Measurements from ENCODE around the gene SCAF1.
"Not testable (repeated sequence)": the region's sequence is repeated elsewhere in the genome, so short reads cannot be mapped to it uniquely, and the experiment has no call there.

Gene SCAF1

DNA sequence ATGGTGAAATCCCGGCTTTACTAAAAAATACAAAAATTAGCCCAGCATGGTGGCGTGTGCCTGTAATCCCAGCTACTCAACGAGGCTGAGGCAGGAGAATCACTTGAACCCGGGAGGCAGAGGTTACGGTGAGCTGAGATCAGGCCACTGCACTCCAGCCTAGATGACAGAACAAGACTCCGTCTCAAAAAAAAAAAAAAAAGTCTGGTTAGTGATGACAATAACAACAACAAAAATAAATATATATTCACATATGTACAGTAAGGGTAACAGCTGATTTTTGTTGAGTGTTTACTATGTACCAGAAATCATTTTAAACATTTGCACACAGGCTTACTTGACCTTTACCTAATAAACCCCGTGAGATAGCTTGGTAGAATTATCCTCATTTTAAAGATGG is 25.1 kb upstream of the SCAF1 start:
- no peak for DNase-seq

- not testable (repeated sequence) for DNase-seq
Observed at GRCh38 chr19:49617860-49618259, 24.1 kb upstream of the SCAF1 start.

GRCh38 chr19:49624967-49625910 is 16.8 kb upstream of the SCAF1 start:
- no peak for DNase-seq

GRCh38 chr19:49626226-49626625 is 15.8 kb upstream of the SCAF1 start:
- DNase-seq = no peak

DNA sequence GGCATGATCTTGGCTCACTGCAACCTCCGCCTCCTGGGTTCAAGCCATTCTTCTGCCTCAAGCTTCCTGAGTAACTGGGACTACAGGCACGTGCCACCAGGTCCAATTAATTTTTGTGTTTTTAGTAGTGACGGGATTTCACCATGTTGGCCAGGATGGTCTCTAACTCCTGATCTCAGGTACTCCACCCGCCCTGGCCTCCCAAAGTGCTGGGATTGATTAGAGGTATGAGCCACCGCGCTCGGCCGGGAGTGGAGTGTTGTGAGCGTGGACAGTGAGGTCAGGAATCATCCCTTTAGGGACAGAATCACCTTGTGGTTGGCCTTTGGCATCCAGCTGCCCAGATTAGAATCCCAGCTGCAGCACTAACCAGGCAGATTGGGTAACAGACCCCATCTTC is 12.3 kb upstream of the SCAF1 start:
- DNase-seq = no peak

- no peak for DNase-seq
Observed at GRCh38 chr19:49631014-49631588, 10.9 kb upstream of the SCAF1 start.

- no peak for DNase-seq
Observed at GRCh38 chr19:49631610-49632192, 10.3 kb upstream of the SCAF1 start.

GRCh38 chr19:49632576-49632975 is 9.4 kb upstream of the SCAF1 start:
- no peak for DNase-seq

DNA sequence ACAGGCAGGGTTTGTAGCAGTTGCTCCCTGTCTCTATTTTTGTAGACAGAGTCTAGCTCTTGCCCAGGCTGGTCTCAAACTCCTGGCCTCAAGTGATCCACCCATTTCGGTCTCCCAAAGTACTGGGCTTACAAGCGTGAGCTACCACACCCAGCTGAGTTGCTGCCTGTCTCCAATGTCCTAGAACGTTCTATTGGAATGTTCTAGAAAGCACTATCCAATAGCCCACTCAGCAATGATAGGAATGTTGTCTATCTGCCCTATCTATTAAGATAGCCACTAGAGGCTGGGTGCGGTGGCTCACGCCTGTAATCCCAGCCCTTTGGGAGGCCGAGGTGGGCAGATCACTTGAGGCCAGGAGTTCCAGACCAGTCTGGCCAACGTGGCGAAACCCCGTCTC is 8.7 kb upstream of the SCAF1 start:
- not testable (repeated sequence) for DNase-seq

DNA sequence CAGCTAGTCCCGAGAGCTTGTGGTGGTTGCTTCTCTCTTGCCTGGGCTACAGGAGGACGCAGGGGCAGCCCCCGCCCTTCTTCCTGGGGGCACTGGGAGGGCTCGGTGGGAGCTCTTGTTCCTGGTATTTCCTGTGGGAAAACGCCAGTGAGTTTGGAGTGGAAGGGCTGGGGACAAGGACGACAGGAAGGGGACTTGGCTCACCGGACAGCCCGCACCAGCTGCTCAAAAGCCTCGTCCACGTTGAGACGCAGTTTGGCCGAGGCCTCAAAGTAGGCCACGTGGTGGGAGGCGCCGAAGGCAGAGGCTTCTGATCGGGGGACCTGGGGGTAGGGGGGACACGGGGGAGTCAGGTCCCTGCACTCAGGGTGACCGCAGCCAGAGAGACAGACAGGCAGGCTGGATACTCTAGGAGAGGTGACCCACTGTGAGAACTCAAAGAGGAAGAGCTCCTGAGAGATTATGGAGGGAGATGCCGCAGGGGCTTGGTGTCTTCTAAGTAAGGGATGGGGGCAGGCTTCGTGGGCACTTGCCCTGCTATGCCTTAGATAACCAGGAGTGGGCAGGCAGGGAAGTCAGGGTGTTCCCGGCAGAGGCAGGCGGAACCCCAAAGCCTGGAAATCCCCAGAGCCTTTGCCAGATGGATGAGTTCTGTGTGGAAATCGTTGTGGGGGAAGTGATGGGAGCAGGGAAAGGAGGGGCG is 6.3 kb upstream of the SCAF1 start:
- no peak for DNase-seq

DNA sequence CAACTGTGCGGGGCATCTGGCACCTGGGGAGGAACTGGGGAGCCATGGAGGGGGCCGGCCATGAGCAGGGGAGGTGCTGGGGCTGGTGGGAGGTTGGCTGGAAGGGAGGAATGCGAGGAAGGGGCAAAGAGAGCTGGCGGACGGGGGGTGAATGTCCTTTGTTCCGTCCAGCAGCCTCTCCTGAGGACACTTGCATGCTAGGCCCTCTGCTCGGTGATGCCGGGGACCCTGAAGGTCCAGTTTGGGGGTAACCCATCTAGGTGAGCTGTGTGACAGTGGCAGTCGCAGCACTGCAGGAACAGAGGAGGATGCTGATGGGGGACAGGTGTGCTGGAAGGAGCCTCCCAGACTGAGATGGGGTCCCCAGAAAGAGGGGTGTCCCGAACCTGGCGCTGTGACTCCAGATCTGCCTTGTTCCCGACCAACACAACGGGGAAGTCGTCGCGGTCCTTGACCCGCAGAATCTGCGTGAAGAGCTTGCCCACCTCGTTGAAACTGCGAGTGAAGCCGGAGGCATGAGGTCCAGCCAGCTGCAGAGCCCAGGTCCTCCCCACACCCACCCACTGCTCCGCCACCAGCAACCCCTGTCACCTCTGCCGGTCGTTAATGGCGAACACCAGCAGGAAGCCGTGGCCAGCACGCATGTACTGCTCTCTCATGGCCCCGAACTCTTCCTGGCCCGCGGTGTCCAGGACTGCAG is 5.6 kb upstream of the SCAF1 start:
- DNase-seq = no peak

DNA sequence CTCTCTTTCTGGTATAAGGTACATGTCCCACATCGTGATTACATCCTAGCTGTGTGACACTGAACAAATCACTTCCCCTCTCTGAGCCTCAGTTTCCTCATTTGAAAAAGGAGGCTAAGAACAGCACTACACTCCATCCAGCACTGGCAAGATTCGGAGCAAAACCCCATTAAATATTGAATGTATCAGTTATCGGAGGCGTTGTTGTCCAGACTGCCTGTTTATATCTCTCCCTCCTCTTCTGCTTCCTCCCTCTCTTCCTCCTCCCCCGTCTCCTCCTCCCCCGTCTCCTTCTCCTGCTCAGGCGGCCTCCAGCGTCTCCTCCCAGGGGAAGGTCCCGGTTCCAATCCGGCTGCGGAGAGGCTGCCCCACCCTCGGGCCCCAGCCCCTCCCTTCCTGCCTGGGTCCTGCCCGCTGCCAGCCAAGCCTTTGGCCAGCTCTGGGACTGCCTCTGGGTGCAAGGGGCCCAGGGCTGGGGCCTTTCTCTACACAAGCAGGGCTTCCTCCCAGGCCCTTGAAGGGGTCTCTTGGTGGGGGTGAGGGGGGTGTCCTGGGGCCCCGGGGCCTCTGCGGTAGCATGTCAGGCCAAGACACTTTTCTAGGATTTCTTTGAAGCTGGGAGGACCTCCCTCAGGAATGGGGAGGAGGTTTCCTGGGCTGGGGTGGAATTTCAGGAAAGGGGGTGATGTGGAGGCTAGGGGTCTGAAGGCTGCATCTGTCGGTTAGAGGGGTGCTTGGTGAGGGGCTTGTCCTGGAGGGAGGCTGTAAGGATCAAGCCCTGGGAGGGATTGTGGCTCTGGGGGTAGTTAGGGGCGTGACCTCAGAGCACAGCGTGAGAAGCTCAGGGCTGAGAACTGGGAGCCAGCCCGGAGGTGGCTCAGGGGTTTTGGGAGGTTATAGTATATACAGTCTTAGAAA is 3.9 kb upstream of the SCAF1 start:
- DNase-seq = no peak

DNA sequence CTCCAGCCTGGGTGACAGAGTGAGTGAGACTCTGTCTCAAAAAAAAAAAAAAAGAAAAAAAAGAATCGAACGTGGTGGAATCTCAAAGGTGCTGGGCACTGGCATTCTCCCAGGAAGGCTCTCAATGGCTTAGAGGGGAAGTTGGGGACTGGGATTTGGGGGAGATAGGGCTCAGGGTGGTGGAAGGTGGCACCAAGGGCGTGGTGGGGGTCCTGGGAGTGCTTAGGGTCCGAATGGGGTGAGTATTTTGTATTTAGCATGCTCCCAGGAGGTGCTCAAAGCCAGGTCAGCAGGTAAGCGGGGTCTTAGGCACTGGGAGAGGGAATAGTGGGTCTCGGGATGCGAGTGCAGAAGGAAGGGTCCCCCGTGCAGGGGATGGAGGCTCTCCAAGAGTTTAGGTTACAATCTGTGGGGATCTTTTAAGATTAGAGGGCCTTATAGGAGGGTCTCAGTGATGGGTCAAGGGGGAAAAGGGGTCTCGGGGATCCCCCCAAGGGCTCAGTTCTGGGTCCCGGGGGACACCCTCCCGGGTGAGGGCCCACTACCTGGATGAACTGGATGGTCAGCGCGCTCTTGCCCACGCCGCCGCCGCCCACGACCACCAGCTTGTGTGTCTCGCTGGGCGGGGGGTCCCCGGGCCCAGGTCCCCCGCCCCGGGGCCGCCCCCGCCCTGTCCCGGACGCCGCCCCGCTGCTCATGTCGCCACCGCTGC is 2.5 kb upstream of the SCAF1 start:
- no peak for DNase-seq

DNA sequence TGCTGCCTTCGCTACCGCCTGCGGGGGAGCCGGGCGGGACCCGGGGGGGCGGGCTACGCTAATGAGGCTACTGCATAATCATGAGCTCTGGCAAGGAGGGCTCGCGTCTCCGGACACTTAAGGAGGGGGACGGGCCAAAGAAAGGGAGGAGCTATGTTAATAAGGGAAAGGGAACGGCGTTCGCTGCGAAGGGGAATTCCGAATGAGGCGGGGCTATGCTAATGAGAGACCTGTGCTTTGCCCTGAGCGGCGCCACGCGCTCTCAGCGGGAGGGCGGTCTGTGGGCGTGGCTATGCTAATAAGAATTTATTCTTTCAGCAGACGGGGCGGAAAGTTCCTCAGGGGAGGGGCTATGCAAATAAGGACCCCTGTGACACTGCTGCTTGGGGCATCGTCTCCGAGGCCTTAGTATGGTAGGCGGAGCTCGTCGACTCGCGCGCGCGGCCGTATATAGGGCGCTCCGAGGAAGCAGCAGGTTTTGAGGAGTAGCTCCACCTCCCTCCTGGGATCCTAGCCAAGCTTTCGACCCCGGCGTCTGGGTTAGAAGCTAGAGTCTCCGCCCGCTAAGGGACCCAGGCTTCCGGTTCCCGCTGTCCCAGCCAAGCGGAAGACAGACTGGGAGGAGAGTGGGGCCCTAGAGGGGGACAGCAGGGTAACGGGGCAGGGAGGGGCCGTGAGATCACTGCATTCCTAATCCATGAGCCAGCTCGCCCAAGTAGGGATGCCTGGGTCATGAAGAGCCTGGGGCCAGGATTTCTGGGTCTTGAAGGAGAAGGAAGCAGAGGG is 1.7 kb upstream of the SCAF1 start, which contains the start of gene RRAS:
TSS of gene RRAS (minus strand) at position 31 of the 786 bp plus-strand sequence. CDS start 45 bp downstream, outside the sequence.
- DNase-seq = peak; percentile 99

DNA sequence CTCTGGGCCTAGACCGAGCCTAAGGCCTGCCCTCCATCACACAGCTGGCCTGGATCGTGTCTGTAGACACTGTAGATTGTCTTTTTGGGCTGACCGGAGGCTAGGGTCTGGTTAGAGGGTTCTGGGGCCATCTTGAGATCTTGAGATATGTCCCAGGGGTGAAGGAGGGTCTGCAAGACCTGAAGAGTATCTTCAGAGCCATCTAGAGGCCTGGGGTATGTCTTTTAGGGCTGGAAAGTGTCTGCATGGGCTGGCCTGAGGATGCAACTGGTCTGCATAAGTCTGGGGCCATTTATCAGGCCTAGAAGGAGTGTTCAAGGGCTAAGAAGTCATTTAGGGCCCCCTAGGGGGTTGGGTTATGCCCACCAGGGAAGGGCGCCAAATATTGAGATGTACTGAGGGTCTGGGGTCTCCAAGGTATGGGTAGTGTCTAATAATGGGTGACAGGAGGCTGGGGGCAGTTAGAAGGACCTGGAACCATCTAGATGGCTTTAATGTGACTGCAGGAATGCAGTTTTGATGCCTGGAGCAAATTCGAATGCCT is 555 bp downstream of the SCAF1 start:
- no peak for DNase-seq

DNA sequence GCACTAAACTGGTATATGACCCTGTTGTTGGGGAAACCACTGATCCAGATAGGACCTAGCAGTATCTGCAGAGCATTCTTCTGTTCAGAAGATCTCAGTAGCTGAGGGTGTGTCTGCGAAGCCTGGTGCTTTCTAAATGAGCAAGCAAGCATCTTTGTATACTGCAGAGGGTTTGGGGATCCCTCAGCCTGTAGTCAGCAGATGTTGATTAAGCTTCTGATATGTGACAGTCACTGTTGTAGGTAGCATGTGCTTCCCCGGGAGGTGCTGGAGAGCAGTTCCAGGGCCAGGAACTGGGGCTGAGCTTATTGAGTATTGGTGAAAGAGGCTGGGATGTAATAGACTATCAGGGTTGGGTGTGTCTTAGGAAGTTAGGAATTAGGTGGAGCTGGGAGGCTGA is 1.5 kb downstream of the SCAF1 start:
- no peak for DNase-seq

- DNase-seq = no peak
Observed at GRCh38 chr19:49645592-49645991, 3.6 kb downstream of the SCAF1 start.

DNA sequence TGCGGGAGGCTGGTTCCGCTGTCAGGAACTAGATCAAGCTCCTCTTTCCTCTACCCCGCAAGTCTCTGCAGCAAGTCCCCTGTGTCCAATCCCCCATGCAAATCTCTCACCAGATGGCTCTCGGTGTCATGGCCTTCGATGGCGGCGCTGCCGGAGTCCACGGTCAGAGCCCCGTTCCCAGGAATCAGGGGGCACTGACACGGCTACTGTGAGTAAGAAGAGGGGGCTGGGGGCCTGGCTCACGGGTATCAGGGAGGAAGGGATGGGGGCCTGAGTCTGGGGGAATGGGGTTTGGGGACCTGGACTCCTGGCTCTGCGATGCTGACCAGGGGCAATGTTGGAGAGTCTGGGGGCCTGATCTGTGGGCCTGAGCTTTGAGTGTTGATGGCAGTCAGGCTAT is 4.0 kb downstream of the SCAF1 start:
- DNase-seq = no peak

DNA sequence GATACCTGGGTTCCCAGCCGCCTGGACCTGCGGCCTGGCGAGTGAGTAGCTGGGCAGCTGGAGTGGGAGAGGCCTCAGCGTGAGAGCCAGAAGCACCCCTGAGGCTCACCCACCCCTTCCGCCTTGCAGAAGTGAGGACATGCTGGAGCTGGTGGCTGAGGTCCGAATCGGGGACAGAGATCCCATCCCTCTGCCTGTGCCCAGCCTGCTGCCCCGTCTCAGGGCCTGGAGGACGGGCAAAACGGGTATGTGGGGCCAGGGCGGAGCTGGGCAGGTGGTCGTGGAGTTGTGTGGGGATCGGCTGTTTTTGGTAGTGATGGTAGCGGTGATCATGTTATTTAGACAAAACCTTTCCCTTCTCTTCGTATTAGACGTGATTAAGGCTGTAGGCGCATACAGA is 4.6 kb downstream of the SCAF1 start:
- no peak for DNase-seq

Data from NCI-H774 (cell line).